K562 (cell line): ENCODE measurements around the gene PPP1R14B. TPM values are rescaled to one million over a fixed set of nuclear protein-coding genes. Genes with fewer than 3 reads are reported as not detected.

Source experiments
- AFF4 ChIP-seq: sonication (generic); formaldehyde crosslinking; IDR thresholded peaks from 2 replicates; pipeline ENCODE4 v1.8.0; 2023; ENCODE audit warnings: mild to moderate bottlenecking, missing genetic modification reagents
- ATF6 ChIP-seq: sonication (generic); formaldehyde crosslinking; IDR thresholded peaks from 2 replicates; pipeline ENCODE4 v1.4.0; 2020; ENCODE audit warnings: mild to moderate bottlenecking, missing genetic modification reagents
- CBX3 ChIP-seq, 2 experiments: IDR thresholded peaks; 1 replicate in 1 of 2; 2 replicates in 1 of 2; pipeline ENCODE4 v1.6.1; 2012; ENCODE audit warnings: inconsistent platforms in 2 of 2, low read length in 2 of 2, borderline replicate concordance in 1 of 2, control low read depth in 1 of 2
- DDX20 ChIP-seq: fragments of 450-650 bp; IDR thresholded peaks from 2 replicates; pipeline ENCODE4 v1.6.1; 2016; ENCODE audit warnings: missing genetic modification characterization, low read depth, mild to moderate bottlenecking, missing compliant biosample characterization, moderate library complexity
- EWSR1 ChIP-seq: fragments of 450-650 bp; IDR thresholded peaks from 2 replicates; pipeline ENCODE4 v1.6.1; 2018; ENCODE audit warnings: borderline replicate concordance, mild to moderate bottlenecking, low read depth, moderate library complexity; ENCODE audit not compliant: partially characterized antibody
- FOXK2 ChIP-seq, 2 experiments: fragments of 450-650 bp; IDR thresholded peaks in 1 of 2; conservative IDR thresholded peaks in 1 of 2; 2 replicates each; pipeline ENCODE4 v1.6.1; 2016; ENCODE audit warnings: low read depth in 2 of 2, mild to moderate bottlenecking in 1 of 2
- GABPB2 ChIP-seq: fragments of 250-450 bp; sonication (Bioruptor Pico); conservative IDR thresholded peaks from 2 replicates; pipeline ENCODE4 v1.5.1; 2021; ENCODE audit warnings: mild to moderate bottlenecking
- HBP1 ChIP-seq: fragments of 450-650 bp; formaldehyde crosslinking; IDR thresholded peaks from 2 replicates; pipeline ENCODE4 v1.4.0; 2022; ENCODE audit warnings: missing genetic modification characterization
- HMBOX1 ChIP-seq: sonication (generic); IDR thresholded peaks from 2 replicates; pipeline ENCODE4 v1.6.1; 2016
- KLF6 ChIP-seq: fragments of 250-450 bp; sonication (Bioruptor Pico); IDR thresholded peaks from 2 replicates; pipeline ENCODE4 v1.4.0; 2020; ENCODE audit warnings: mild to moderate bottlenecking, moderate library complexity, borderline replicate concordance
- PHB ChIP-seq: fragments of 250-450 bp; sonication (Bioruptor Pico); IDR thresholded peaks from 2 replicates; pipeline ENCODE4 v1.5.0; 2021
- POLR3G ChIP-seq: IDR thresholded peaks from 2 replicates; pipeline ENCODE4 v1.6.1; 2011; ENCODE audit not compliant: insufficient read length, insufficient replicate concordance; ENCODE audit errors: extremely low read depth
- PYGO2 ChIP-seq: fragments of 450-650 bp; IDR thresholded peaks from 2 replicates; pipeline ENCODE4 v1.6.1; 2016; ENCODE audit warnings: mild to moderate bottlenecking, missing genetic modification characterization, moderate library complexity, missing compliant biosample characterization
- RBM22 ChIP-seq: fragments of 200-400 bp; formaldehyde crosslinking; IDR thresholded peaks from 2 replicates; pipeline ENCODE4 v1.6.1; 2018; ENCODE audit warnings: low read length, low read depth; ENCODE audit not compliant: poor library complexity, severe bottlenecking
- XRCC4 ChIP-seq: IDR thresholded peaks from one replicate; pipeline ENCODE4 v1.6.1; 2011; ENCODE audit not compliant: insufficient read depth, insufficient read length; ENCODE audit errors: extremely low read depth
- ZNF696 ChIP-seq: fragments of 250-450 bp; sonication (Bioruptor Pico); conservative IDR thresholded peaks from 2 replicates; pipeline ENCODE4 v1.4.0; 2020; ENCODE audit warnings: mild to moderate bottlenecking, moderate library complexity
- ZNF699 ChIP-seq: fragments of 250-450 bp; sonication (Bioruptor Pico); IDR thresholded peaks from 2 replicates; pipeline ENCODE4 v1.8.0; 2021; ENCODE audit warnings: mild to moderate bottlenecking, moderate library complexity; ENCODE audit not compliant: insufficient replicate concordance
- ZNF785 ChIP-seq: fragments of 250-450 bp; sonication (Bioruptor Pico); IDR thresholded peaks from 2 replicates; pipeline ENCODE4 v1.4.0; 2020; ENCODE audit warnings: mild to moderate bottlenecking
- ZSCAN32 ChIP-seq: fragments of 450-650 bp; formaldehyde crosslinking; IDR thresholded peaks from 2 replicates; pipeline ENCODE4 v1.4.0; 2020; ENCODE audit warnings: mild to moderate bottlenecking, moderate library complexity
- polyA plus RNA-seq, 8 experiments: library from polyadenylated mRNA; depleted of rRNA in 4 of 8; stranded (reverse) in 5 of 8; unstranded in 3 of 8; fragments of >200 nt; fragmentation: Nextera tagmentation in 2 of 8; fragmentation: Illumina TruSeq in 1 of 8; extraction: Ambion mirVana in 2 of 8; extraction: Trizol in 1 of 8; gene quantifications; 2 replicates each; pipeline versions ENCODE4 v1.2.1 to v1.2.3, GENCODE V29; 2011 to 2014; ENCODE audit warnings: inconsistent platforms in 1 of 8, missing spikeins in 1 of 8
- total RNA-seq, 7 experiments: library from RNA; depleted of rRNA in 6 of 7; stranded (reverse); fragments of >200 nt in 6 of 7; fragmentation: Illumina TruSeq in 2 of 7; extraction: Trizol in 2 of 7; gene quantifications; 2 replicates each; pipeline versions ENCODE4 v1.2.1 to v1.2.3, GENCODE V29; 2011 to 2021; ENCODE audit warnings: low replicate concordance in 1 of 7

Gene PPP1R14B
- total and polyA plus RNA-seq, 9 of the 15 experiments (the other 6 are each of a cell fraction or from before 2014, with no cell fraction given), result 7.7 to 566 (median 212) TPM

GRCh38 chr11:64269540-64270220, 22.9 kb upstream of the PPP1R14B start (continued):
- TF ChIP-seq HBP1 (CRISPR knock-in tag) (peak; percentile 83; the same call in 1 of the 2 replicates), DDX20 (no peak), PHB (CRISPR knock-in tag) (peak; percentile 78), PYGO2 (tag) (no peak), XRCC4 (no peak), POLR3G (no peak), CBX3 (IDR thresholded peaks at IDR 0.05; ENCODE audit: borderline replicate concordance in 1 of 2, low read length in 2 of 2) (no peak), ZNF785 (no peak), ZNF699 (CRISPR knock-in tag) (no peak), RBM22 (peak; percentile 89), ZNF696 (no peak; the same call in 1 of the 2 replicates), AFF4 (peak; percentile 91; the same call in 1 of the 2 replicates), EWSR1 (no peak), GABPB2 (0 out of 2 replicates have a peak, but pooled peaks have one; percentile 15), KLF6 (CRISPR knock-in tag) (no peak), ZSCAN32 (CRISPR knock-in tag) (peak; percentile 45), FOXK2 (conservative IDR thresholded peaks at IDR 0.05 in 1 of 2, IDR thresholded peaks at IDR 0.05 in 1 of 2; ENCODE audit: low read depth in 2 of 2) (peak; percentile 74 to 78; a peak in 3 of 4 replicates), ATF6 (CRISPR knock-in tag) (peak; percentile 80; the same call in 1 of the 2 replicates), HMBOX1 (0 out of 2 replicates have a peak, but pooled peaks have one; percentile 11)
